PC-9 (cell line): Measurements from ENCODE around the gene CDK17. TPM values are rescaled to one million over a fixed set of nuclear protein-coding genes. Genes with fewer than 3 reads are reported as not detected.

Experiments
- BruUV-seq: library from RNA; stranded (reverse); fragments of 400-500 nt; replicated peaks from 2 replicates; lab custom pipeline; 2021; lab: Mats Ljungman, UMichigan
- CTCF ChIA-PET: fragments of 300-600 bp; sonication (Branson Sonifier 250); formaldehyde crosslinking; loops from one replicate; lab custom pipeline; 2022; ENCODE audit warnings: antibody characterized with exemption; lab: Charles Lee
- POLR2A ChIA-PET: fragments of 300-600 bp; sonication (Branson Sonifier 250); formaldehyde crosslinking; loops from one replicate; lab custom pipeline; 2022; ENCODE audit warnings: antibody characterized with exemption; ENCODE audit not compliant: unreplicated experiment; lab: Charles Lee
- DNase-seq, 2 experiments: peaks; one replicate each; pipeline versions ENCODE4 v3.0.0 to v3.0.0-alpha.2; 2015 to 2022; ENCODE audit warnings: mixed read lengths in 1 of 2
- H2AFZ ChIP-seq: fragments of 200-600 bp; sonication (generic); 2 replicates; pipeline ENCODE4 v1.8.1; 2017; ENCODE audit warnings: antibody characterized with exemption
- H3F3A ChIP-seq: fragments of 200-600 bp; sonication (generic); 2 replicates; pipeline ENCODE4 v1.8.1; 2017; ENCODE audit warnings: antibody characterized with exemption, mild to moderate bottlenecking, low read depth; ENCODE audit not compliant: insufficient read depth
- H3K27ac ChIP-seq: fragments of 200-600 bp; sonication (generic); 2 replicates; pipeline ENCODE4 v1.6.1; 2016; ENCODE audit warnings: mixed run types
- H3K27me3 ChIP-seq: fragments of 200-600 bp; sonication (generic); 2 replicates; pipeline ENCODE4 v1.6.1; 2016; ENCODE audit warnings: low read depth, mixed run types; ENCODE audit not compliant: insufficient read depth
- H3K36me3 ChIP-seq: fragments of 200-600 bp; sonication (generic); 2 replicates; pipeline ENCODE4 v1.6.1; 2016; ENCODE audit warnings: low read depth, mixed run types
- H3K4me1 ChIP-seq: fragments of 200-600 bp; sonication (generic); replicated peaks from 2 replicates; pipeline ENCODE4 v1.6.1; 2016; ENCODE audit warnings: mixed run types; ENCODE audit not compliant: insufficient read depth
- H3K4me2 ChIP-seq: fragments of 200-600 bp; sonication (generic); 2 replicates; pipeline ENCODE4 v1.6.1; 2017; ENCODE audit warnings: mixed run types
- H3K4me3 ChIP-seq: fragments of 200-600 bp; sonication (generic); 2 replicates; pipeline ENCODE4 v1.6.1; 2016; ENCODE audit warnings: mixed run types
- H3K79me2 ChIP-seq: fragments of 200-600 bp; sonication (generic); 2 replicates; pipeline ENCODE4 v1.6.1; 2017; ENCODE audit warnings: low read depth, mixed run types
- H3K9me2 ChIP-seq: fragments of 200-600 bp; sonication (generic); 2 replicates; pipeline ENCODE4 v1.8.1; 2017; ENCODE audit warnings: mild to moderate bottlenecking; ENCODE audit not compliant: insufficient read depth
- H3K9me3 ChIP-seq: fragments of 200-600 bp; sonication (generic); 2 replicates; pipeline ENCODE4 v1.8.1; 2016; ENCODE audit warnings: low read depth; ENCODE audit not compliant: insufficient read depth
- H4K20me1 ChIP-seq: fragments of 200-600 bp; sonication (generic); 2 replicates; pipeline ENCODE4 v1.8.1; 2017; ENCODE audit not compliant: insufficient read depth
- CTCF ChIP-seq: fragments of 200-600 bp; sonication (generic); conservative IDR thresholded peaks from 2 replicates; pipeline ENCODE4 v1.6.1; 2017; ENCODE audit warnings: mixed run types, antibody characterized with exemption, mild to moderate bottlenecking, moderate library complexity
- EZH2 ChIP-seq: fragments of 200-600 bp; sonication (generic); IDR thresholded peaks from 2 replicates; pipeline ENCODE4 v1.8.0; 2017; ENCODE audit warnings: antibody characterized with exemption, low read depth
- intact Hi-C: fragments of 100-400 bp; cut with micrococcal nuclease; formaldehyde crosslinking; loops from one replicate; pipeline ENCODE4 v1.10.0; 2022; ENCODE audit not compliant: unreplicated experiment
- total RNA-seq: library from RNA; stranded (reverse); gene quantifications from 2 replicates; pipeline ENCODE4 v1.2.3, GENCODE V29; 2021

The CDK17 gene
- total RNA-seq, 1 experiment from 2014 or later: 29.0 TPM

- no TSS peak for BruUV-seq
- Histone ChIP-seq H3K4me3 (no peak overlapping the region), H3K79me2 (peaks cover 21% of the 10 kb centered on the region; the same call in 1 of the 2 replicates), H3K9me2 (no peaks in the 10 kb centered on the region), H3K36me3 (peaks cover 11% of the 10 kb centered on the region), H3K9me3 (no peaks in the 10 kb centered on the region; the same call in 1 of the 2 replicates), H4K20me1 (peaks cover 5% of the 10 kb centered on the region; the same call in 1 of the 2 replicates), H3F3A (peaks cover 15% of the 10 kb centered on the region), H3K4me1 (no peaks in the 10 kb centered on the region), H3K4me2 (no peak overlapping the region), H3K27me3 (no peaks in the 10 kb centered on the region), H2AFZ (no peak overlapping the region), H3K27ac (no peak overlapping the region)
- TF ChIP-seq CTCF: no peak
- TF ChIP-seq EZH2: no peak
- intact Hi-C loops: no loop called here
- POLR2A ChIA-PET: no interaction called here
- no peak for DNase-seq
- CTCF ChIA-PET: no interaction called here
Observed at GRCh38 chr12:96326628-96327227, 73.5 kb downstream of the CDK17 start.

- no peak for TF ChIP-seq CTCF
- no peak overlapping the region for H3K4me2 ChIP-seq
- no peak overlapping the region for H3K27ac ChIP-seq
- H3K4me3 ChIP-seq: no peak overlapping the region
- H4K20me1 ChIP-seq: peaks cover 5% of the 10 kb centered on the region; the same call in 1 of the 2 replicates
- CTCF ChIA-PET: no interaction called here
- DNase-seq: no peak
- peaks cover 7% of the 10 kb centered on the region for H3K36me3 ChIP-seq
- no peaks in the 10 kb centered on the region for H3K9me2 ChIP-seq
- no peaks in the 10 kb centered on the region for H3K4me1 ChIP-seq
- intact Hi-C loops: no loop called here
- POLR2A ChIA-PET: no interaction called here
- 0 out of 2 replicates have a peak, but pooled peaks cover 6% of the 10 kb centered on the region for H3K79me2 ChIP-seq
- H3K27me3 ChIP-seq: no peaks in the 10 kb centered on the region
- H3F3A ChIP-seq: peaks cover 8% of the 10 kb centered on the region
- no TSS peak for BruUV-seq
- no peaks in the 10 kb centered on the region; the same call in 1 of the 2 replicates for H3K9me3 ChIP-seq
- H2AFZ ChIP-seq: no peak overlapping the region
Observed at GRCh38 chr12:96323906-96324305, 76.3 kb downstream of the CDK17 start.

GRCh38 chr12:96322720-96323119 lies 77.5 kb downstream of the CDK17 start:
- CTCF ChIA-PET: no interaction called here
- Histone ChIP-seq H4K20me1 (peaks cover 5% of the 10 kb centered on the region; the same call in 1 of the 2 replicates), H3K4me2 (no peak overlapping the region), H3K9me2 (no peaks in the 10 kb centered on the region), H2AFZ (no peak overlapping the region), H3K4me1 (no peaks in the 10 kb centered on the region), H3K4me3 (no peak overlapping the region), H3F3A (peaks cover 8% of the 10 kb centered on the region), H3K9me3 (no peaks in the 10 kb centered on the region; the same call in 1 of the 2 replicates), H3K36me3 (peaks cover 7% of the 10 kb centered on the region), H3K27me3 (no peaks in the 10 kb centered on the region), H3K79me2 (0 out of 2 replicates have a peak, but pooled peaks cover 6% of the 10 kb centered on the region), H3K27ac (no peak overlapping the region)
- no peak for DNase-seq
- no TSS peak for BruUV-seq
- TF ChIP-seq CTCF: no peak
- no peak for TF ChIP-seq EZH2
- intact Hi-C loops: no loop called here
- POLR2A ChIA-PET: interaction anchor here (0.7 kb wide), 1 partner anchor 849 kb away, joined by 3 read pairs; no protein-coding TSS in a partner anchor
